ENCODE results near the gene SLC35A2. TPM values are rescaled to one million over a fixed set of nuclear protein-coding genes. Genes with fewer than 3 reads are reported as not detected.

Gene SLC35A2
- total RNA-seq, 1 experiment from 2014 or later: 18.0 TPM

DNA sequence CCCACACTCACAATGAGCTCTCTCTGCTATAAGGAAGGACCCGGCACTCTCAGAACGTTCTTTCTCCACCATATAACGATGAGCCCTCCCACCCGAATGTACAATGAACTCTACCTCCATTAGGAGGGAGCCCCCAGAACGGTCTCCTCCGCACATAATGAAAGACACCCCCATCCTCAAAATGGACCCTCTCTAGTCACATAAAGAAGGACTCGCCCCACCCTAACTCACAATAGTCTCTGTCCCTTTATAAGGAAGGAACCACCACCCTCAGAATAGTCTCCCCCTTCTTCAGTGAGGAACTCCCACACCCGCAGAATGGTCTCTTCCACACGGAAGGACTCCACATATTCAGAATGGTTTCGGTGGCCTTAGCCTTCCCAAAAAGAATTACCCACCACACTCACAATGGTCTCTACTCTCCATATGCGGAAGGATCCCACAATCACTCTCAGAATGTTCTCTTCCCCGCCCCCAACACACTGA lies 477 bp downstream of the SLC35A2 start:
- ATAC-seq (no peak), DNase-seq (ENCODE audit: low spot score) (no peak)
- H3K4me3 Mint-ChIP-seq: peak overlapping the region; percentile 94
- peak overlapping the region; percentile 99 for H3K27ac Mint-ChIP-seq
- CTCF ChIA-PET: interaction anchor here (1.3 kb wide), 2 partner anchors 17 to 109 kb away, joined by 5 to 6 read pairs; partner anchors contain the start of gene HDAC6
- H3K9me3 Mint-ChIP-seq: no peaks in the 10 kb centered on the region
- TF ChIP-seq EMX1 (CRISPR knock-in tag; IDR thresholded peaks at IDR 0.05) (no peak), MXD4 (CRISPR knock-in tag; IDR thresholded peaks at IDR 0.05; ENCODE audit: borderline replicate concordance) (no peak), TEAD1 (CRISPR knock-in tag; IDR thresholded peaks at IDR 0.05) (no peak), RELA (CRISPR knock-in tag; IDR thresholded peaks at IDR 0.05; ENCODE audit: borderline replicate concordance) (no peak), FOXP1 (CRISPR knock-in tag; IDR thresholded peaks at IDR 0.05; ENCODE audit: borderline replicate concordance) (no peak), SMAD3 (CRISPR knock-in tag; IDR thresholded peaks at IDR 0.05; ENCODE audit: borderline replicate concordance) (no peak), NR3C1 (CRISPR knock-in tag; conservative IDR thresholded peaks at IDR 0.05; ENCODE audit: low read depth) (no peak)
- TF ChIP-seq, protein P1, sequence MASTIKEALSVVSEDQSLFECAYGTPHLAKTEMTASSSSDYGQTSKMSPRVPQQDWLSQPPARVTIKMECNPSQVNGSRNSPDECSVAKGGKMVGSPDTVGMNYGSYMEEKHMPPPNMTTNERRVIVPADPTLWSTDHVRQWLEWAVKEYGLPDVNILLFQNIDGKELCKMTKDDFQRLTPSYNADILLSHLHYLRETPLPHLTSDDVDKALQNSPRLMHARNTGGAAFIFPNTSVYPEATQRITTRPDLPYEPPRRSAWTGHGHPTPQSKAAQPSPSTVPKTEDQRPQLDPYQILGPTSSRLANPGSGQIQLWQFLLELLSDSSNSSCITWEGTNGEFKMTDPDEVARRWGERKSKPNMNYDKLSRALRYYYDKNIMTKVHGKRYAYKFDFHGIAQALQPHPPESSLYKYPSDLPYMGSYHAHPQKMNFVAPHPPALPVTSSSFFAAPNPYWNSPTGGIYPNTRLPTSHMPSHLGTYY (CRISPR knock-in tag; IDR thresholded peaks at IDR 0.05): no peak
- TF ChIP-seq, protein P2, sequence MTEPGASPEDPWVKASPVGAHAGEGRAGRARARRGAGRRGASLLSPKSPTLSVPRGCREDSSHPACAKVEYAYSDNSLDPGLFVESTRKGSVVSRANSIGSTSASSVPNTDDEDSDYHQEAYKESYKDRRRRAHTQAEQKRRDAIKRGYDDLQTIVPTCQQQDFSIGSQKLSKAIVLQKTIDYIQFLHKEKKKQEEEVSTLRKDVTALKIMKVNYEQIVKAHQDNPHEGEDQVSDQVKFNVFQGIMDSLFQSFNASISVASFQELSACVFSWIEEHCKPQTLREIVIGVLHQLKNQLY (CRISPR knock-in tag; IDR thresholded peaks at IDR 0.05): no peak
- TF ChIP-seq, protein P3, sequence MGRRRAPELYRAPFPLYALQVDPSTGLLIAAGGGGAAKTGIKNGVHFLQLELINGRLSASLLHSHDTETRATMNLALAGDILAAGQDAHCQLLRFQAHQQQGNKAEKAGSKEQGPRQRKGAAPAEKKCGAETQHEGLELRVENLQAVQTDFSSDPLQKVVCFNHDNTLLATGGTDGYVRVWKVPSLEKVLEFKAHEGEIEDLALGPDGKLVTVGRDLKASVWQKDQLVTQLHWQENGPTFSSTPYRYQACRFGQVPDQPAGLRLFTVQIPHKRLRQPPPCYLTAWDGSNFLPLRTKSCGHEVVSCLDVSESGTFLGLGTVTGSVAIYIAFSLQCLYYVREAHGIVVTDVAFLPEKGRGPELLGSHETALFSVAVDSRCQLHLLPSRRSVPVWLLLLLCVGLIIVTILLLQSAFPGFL (CRISPR knock-in tag; IDR thresholded peaks at IDR 0.05; ENCODE audit: borderline replicate concordance): no peak
- TF ChIP-seq, protein P4, sequence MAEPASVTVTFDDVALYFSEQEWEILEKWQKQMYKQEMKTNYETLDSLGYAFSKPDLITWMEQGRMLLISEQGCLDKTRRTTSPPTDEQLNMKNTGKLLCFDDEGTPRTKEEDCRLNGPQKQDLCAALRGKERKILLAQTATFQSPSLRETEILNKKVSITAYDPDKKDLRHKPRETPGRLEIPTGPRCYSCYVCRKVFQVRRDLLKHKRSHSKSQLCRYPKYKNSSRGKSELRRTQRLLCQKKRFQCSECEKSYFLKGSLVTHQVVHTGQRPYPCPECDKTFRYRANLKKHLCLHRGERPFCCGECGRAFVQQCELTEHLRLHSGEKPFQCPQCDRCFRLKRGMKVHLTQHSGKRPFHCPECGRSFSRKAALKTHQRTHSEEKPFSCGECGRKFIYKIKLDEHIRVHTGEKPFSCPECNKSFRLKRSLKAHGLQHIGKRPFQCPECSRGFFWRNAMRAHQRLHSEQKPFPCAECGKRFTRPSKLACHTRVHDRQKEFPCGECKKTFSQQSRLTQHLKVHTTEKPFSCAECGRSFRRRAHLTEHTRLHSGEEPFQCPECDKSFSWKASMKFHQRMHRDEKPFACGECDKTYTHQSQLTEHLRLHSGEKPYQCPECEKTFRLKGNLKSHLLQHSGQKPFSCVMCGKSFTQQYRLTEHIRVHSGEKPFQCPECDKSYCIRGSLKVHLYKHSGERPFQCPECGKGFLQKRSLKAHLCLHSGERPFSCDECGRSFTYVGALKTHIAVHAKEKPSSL (CRISPR knock-in tag; conservative IDR thresholded peaks at IDR 0.05): no peak; the same call in 1 of the 2 replicates
- TF ChIP-seq, protein P5, sequence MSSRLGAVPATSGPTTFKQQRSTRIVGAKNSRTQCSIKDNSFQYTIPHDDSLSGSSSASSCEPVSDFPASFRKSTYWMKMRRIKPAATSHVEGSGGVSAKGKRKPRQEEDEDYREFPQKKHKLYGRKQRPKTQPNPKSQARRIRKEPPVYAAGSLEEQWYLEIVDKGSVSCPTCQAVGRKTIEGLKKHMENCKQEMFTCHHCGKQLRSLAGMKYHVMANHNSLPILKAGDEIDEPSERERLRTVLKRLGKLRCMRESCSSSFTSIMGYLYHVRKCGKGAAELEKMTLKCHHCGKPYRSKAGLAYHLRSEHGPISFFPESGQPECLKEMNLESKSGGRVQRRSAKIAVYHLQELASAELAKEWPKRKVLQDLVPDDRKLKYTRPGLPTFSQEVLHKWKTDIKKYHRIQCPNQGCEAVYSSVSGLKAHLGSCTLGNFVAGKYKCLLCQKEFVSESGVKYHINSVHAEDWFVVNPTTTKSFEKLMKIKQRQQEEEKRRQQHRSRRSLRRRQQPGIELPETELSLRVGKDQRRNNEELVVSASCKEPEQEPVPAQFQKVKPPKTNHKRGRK (CRISPR knock-in tag; IDR thresholded peaks at IDR 0.05; ENCODE audit: borderline replicate concordance): no peak
- TF ChIP-seq, protein P6, sequence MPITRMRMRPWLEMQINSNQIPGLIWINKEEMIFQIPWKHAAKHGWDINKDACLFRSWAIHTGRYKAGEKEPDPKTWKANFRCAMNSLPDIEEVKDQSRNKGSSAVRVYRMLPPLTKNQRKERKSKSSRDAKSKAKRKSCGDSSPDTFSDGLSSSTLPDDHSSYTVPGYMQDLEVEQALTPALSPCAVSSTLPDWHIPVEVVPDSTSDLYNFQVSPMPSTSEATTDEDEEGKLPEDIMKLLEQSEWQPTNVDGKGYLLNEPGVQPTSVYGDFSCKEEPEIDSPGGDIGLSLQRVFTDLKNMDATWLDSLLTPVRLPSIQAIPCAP (CRISPR knock-in tag; IDR thresholded peaks at IDR 0.05): no peak
- peaks cover 36% of the 10 kb centered on the region for H3K36me3 Mint-ChIP-seq
- H3K27me3 Mint-ChIP-seq (ENCODE audit: low read depth): no peaks in the 10 kb centered on the region
- POLR2A ChIA-PET: interaction anchor here (1.1 to 2.3 kb wide), 6 partner anchors 8 to 26 kb away, joined by 3 to 11 read pairs (median 4); partner anchors contain the start of genes PQBP1 and TIMM17B
- peaks cover 31% of the 10 kb centered on the region for H3K4me1 Mint-ChIP-seq

DNA sequence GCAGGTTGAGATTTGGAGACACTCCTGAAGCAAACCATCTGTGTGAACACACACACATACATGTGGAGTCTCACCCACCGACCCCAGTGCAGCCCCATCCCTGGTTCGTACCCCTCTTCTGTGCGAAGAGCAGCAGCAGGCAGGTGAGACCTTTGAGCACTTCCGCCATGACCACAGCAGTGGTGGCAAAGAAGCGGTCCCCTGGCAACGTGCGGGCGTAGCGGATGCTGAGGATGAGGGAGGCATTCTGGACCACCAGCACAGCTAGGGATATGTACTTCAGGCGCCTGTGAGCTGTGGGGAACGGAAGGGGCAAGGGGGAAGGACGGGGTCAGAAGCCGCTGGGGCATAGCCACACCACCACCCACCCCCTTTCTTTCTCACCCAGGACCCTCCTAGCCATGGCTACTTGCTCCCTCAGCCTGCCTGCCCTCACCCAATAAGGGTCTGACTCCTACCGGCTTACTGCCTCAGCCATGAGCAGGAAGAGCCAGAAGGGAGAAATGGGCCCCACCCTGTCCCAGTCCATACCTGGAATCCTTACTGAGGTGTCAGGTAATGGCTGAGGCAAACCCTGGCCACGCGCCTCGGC lies 1.6 kb downstream of the SLC35A2 start:
- no peak for ATAC-seq
- Mint-ChIP-seq H3K27ac (no peak overlapping the region), H3K27me3 (ENCODE audit: low read depth) (no peaks in the 10 kb centered on the region), H3K4me1 (peaks cover 19% of the 10 kb centered on the region), H3K36me3 (peaks cover 24% of the 10 kb centered on the region), H3K4me3 (peak overlapping the region; percentile 94; the same call in 1 of the 2 replicates), H3K9me3 (no peaks in the 10 kb centered on the region)
- DNase-seq (ENCODE audit: low spot score): no peak
- ChIA-PET CTCF (no interaction called here), POLR2A (interaction anchor here (1.8 kb wide), 1 partner anchor 27 kb away, joined by 5 read pairs; no protein-coding TSS in a partner anchor)
- TF ChIP-seq NR3C1 (CRISPR knock-in tag; conservative IDR thresholded peaks at IDR 0.05; ENCODE audit: low read depth) (no peak), FOXJ3 (CRISPR knock-in tag; IDR thresholded peaks at IDR 0.05; ENCODE audit: borderline replicate concordance) (no peak), NR1H2 (CRISPR knock-in tag; IDR thresholded peaks at IDR 0.05) (no peak)
- TF ChIP-seq, protein P7, sequence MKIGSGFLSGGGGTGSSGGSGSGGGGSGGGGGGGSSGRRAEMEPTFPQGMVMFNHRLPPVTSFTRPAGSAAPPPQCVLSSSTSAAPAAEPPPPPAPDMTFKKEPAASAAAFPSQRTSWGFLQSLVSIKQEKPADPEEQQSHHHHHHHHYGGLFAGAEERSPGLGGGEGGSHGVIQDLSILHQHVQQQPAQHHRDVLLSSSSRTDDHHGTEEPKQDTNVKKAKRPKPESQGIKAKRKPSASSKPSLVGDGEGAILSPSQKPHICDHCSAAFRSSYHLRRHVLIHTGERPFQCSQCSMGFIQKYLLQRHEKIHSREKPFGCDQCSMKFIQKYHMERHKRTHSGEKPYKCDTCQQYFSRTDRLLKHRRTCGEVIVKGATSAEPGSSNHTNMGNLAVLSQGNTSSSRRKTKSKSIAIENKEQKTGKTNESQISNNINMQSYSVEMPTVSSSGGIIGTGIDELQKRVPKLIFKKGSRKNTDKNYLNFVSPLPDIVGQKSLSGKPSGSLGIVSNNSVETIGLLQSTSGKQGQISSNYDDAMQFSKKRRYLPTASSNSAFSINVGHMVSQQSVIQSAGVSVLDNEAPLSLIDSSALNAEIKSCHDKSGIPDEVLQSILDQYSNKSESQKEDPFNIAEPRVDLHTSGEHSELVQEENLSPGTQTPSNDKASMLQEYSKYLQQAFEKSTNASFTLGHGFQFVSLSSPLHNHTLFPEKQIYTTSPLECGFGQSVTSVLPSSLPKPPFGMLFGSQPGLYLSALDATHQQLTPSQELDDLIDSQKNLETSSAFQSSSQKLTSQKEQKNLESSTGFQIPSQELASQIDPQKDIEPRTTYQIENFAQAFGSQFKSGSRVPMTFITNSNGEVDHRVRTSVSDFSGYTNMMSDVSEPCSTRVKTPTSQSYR (CRISPR knock-in tag; IDR thresholded peaks at IDR 0.05): no peak
- TF ChIP-seq, protein P8, sequence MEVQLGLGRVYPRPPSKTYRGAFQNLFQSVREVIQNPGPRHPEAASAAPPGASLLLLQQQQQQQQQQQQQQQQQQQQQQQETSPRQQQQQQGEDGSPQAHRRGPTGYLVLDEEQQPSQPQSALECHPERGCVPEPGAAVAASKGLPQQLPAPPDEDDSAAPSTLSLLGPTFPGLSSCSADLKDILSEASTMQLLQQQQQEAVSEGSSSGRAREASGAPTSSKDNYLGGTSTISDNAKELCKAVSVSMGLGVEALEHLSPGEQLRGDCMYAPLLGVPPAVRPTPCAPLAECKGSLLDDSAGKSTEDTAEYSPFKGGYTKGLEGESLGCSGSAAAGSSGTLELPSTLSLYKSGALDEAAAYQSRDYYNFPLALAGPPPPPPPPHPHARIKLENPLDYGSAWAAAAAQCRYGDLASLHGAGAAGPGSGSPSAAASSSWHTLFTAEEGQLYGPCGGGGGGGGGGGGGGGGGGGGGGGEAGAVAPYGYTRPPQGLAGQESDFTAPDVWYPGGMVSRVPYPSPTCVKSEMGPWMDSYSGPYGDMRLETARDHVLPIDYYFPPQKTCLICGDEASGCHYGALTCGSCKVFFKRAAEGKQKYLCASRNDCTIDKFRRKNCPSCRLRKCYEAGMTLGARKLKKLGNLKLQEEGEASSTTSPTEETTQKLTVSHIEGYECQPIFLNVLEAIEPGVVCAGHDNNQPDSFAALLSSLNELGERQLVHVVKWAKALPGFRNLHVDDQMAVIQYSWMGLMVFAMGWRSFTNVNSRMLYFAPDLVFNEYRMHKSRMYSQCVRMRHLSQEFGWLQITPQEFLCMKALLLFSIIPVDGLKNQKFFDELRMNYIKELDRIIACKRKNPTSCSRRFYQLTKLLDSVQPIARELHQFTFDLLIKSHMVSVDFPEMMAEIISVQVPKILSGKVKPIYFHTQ (CRISPR knock-in tag; IDR thresholded peaks at IDR 0.05): no peak
